Neural cell (in vitro differentiated cells): Measurements from ENCODE around the gene ADRM1. TPM values are rescaled to one million over a fixed set of nuclear protein-coding genes. Genes with fewer than 3 reads are reported as not detected.

Source experiments
- H2AFZ ChIP-seq: fragments of 200-600, 300-800 bp; sonication (generic), shearing (Covaris generic); 2 replicates; pipeline ENCODE4 v1.6.0; 2014; ENCODE audit warnings: low read depth, mild to moderate bottlenecking, antibody characterized with exemption, low read length, moderate library complexity
- H3F3A ChIP-seq: fragments of 200-600 bp; shearing (Covaris generic); 2 replicates; pipeline ENCODE4 v1.6.1; 2016; ENCODE audit warnings: mild to moderate bottlenecking, moderate library complexity, mixed read lengths, antibody characterized with exemption, low read length; ENCODE audit not compliant: insufficient read depth, poor library complexity, severe bottlenecking
- H3K27ac ChIP-seq: fragments of 200-600, 300-800 bp; sonication (generic), shearing (Covaris generic); 2 replicates; pipeline ENCODE4 v1.5.1; 2014; ENCODE audit warnings: mild to moderate bottlenecking, low read length, moderate library complexity
- H3K27me3 ChIP-seq: fragments of 300-800, 200-600 bp; sonication (generic), shearing (Covaris generic); 2 replicates; pipeline ENCODE4 v1.6.0; 2014; ENCODE audit warnings: mild to moderate bottlenecking, low read depth, low read length, moderate library complexity; ENCODE audit not compliant: insufficient read depth
- H3K36me3 ChIP-seq: fragments of 300-800, 200-600 bp; sonication (generic), shearing (Covaris generic); 2 replicates; pipeline ENCODE4 v1.5.1; 2014; ENCODE audit warnings: mild to moderate bottlenecking, antibody characterized with exemption, low read length, moderate library complexity; ENCODE audit not compliant: insufficient read depth
- H3K4me2 ChIP-seq: fragments of 300-800, 200-600 bp; sonication (generic), shearing (Covaris generic); 2 replicates; pipeline ENCODE4 v1.6.0; 2014; ENCODE audit warnings: mild to moderate bottlenecking, low read length
- H3K4me3 ChIP-seq: fragments of 300-800, 200-600 bp; sonication (generic), shearing (Covaris generic); 2 replicates; pipeline ENCODE4 v1.5.1; 2014; ENCODE audit warnings: mild to moderate bottlenecking, low read length, moderate library complexity
- H3K79me2 ChIP-seq: fragments of 200-600 bp; shearing (Covaris generic); replicated peaks from 2 replicates; pipeline ENCODE4 v1.6.0; 2014; ENCODE audit warnings: mild to moderate bottlenecking, low read length, moderate library complexity; ENCODE audit not compliant: insufficient read depth
- H3K9ac ChIP-seq: fragments of 300-800, 200-600 bp; sonication (generic), shearing (Covaris generic); 2 replicates; pipeline ENCODE4 v1.6.1; 2016; ENCODE audit warnings: mild to moderate bottlenecking, low read length, mixed read lengths
- H3K9me2 ChIP-seq: fragments of 200-600 bp; shearing (Covaris generic); 2 replicates; pipeline ENCODE4 v1.6.1; 2016; ENCODE audit warnings: mild to moderate bottlenecking, low read length, mixed read lengths; ENCODE audit not compliant: insufficient read depth
- H3K9me3 ChIP-seq: fragments of 200-600, 300-800 bp; sonication (generic), shearing (Covaris generic); 2 replicates; pipeline ENCODE4 v1.6.1; 2016; ENCODE audit warnings: mild to moderate bottlenecking, mixed run types, low read length, moderate library complexity, mixed read lengths
- H4K20me1 ChIP-seq: fragments of 200-600 bp; shearing (Covaris generic); 2 replicates; pipeline ENCODE4 v1.6.1; 2016; ENCODE audit warnings: mild to moderate bottlenecking, mixed run types; ENCODE audit not compliant: insufficient read depth
- CTCF ChIP-seq: fragments of 450-650 bp; IDR thresholded peaks from 2 replicates; pipeline ENCODE4 v1.5.1; 2014; ENCODE audit warnings: antibody characterized with exemption, mild to moderate bottlenecking, moderate library complexity; ENCODE audit not compliant: poor library complexity, severe bottlenecking
- EZH2 ChIP-seq: fragments of 200-600, 300-800 bp; shearing (Covaris generic), sonication (generic); IDR thresholded peaks from 2 replicates; pipeline ENCODE4 v1.6.1; 2014; ENCODE audit warnings: antibody characterized with exemption, low read length, borderline replicate concordance, mild to moderate bottlenecking; ENCODE audit not compliant: insufficient read depth, poor library complexity, severe bottlenecking
- MXI1 ChIP-seq: fragments of 450-650 bp; conservative IDR thresholded peaks from 2 replicates; pipeline ENCODE4 v1.6.1; 2014; ENCODE audit warnings: antibody characterized with exemption, mild to moderate bottlenecking; ENCODE audit not compliant: poor library complexity, severe bottlenecking
- POLR2AphosphoS5 ChIP-seq: IDR thresholded peaks from 2 replicates; pipeline ENCODE4 v1.6.1; 2012
- RAD21 ChIP-seq: fragments of 450-650 bp; conservative IDR thresholded peaks from 2 replicates; pipeline ENCODE4 v1.6.1; 2014; ENCODE audit warnings: antibody characterized with exemption, mild to moderate bottlenecking, moderate library complexity
- REST ChIP-seq: IDR thresholded peaks from 2 replicates; pipeline ENCODE4 v1.6.1; 2012; ENCODE audit warnings: borderline replicate concordance
- SMC3 ChIP-seq: fragments of 450-650 bp; conservative IDR thresholded peaks from 2 replicates; pipeline ENCODE4 v1.6.1; 2014; ENCODE audit warnings: antibody characterized with exemption, mild to moderate bottlenecking, moderate library complexity; ENCODE audit not compliant: poor library complexity
- TAF1 ChIP-seq: IDR thresholded peaks from 2 replicates; pipeline ENCODE4 v1.6.1; 2012; ENCODE audit warnings: low read depth
- polyA plus RNA-seq: library from polyadenylated mRNA; depleted of rRNA; stranded (reverse); fragments of >200 nt; gene quantifications from 2 replicates; pipeline ENCODE4 v1.2.3, GENCODE V29; 2014

ADRM1 gene
- polyA plus RNA-seq, 1 donor from 2014 or later: 111 TPM

GRCh38 chr20:62293111-62293784, 9.5 kb upstream of the ADRM1 start:
- Histone ChIP-seq H3K79me2 (no peaks in the 10 kb centered on the region), H3K9me3 (no peaks in the 10 kb centered on the region), H4K20me1 (no peaks in the 10 kb centered on the region), H3K4me2 (no peak overlapping the region), H3K27ac (no peak overlapping the region), H3K27me3 (no peaks in the 10 kb centered on the region), H2AFZ (no peak overlapping the region), H3K9me2 (no peaks in the 10 kb centered on the region), H3F3A (no peaks in the 10 kb centered on the region), H3K36me3 (peaks cover 6% of the 10 kb centered on the region), H3K9ac (no peak overlapping the region), H3K4me3 (no peak overlapping the region)
- TF ChIP-seq TAF1: no peak
- TF ChIP-seq POLR2AphosphoS5: no peak
- no peak for TF ChIP-seq REST
- no peak for TF ChIP-seq SMC3
- no peak for TF ChIP-seq CTCF
- TF ChIP-seq MXI1: no peak
- TF ChIP-seq RAD21: no peak
- TF ChIP-seq EZH2: no peak

GRCh38 chr20:62293946-62294345, 8.9 kb upstream of the ADRM1 start:
- H3K9ac ChIP-seq: no peak overlapping the region
- no peak overlapping the region for H3K4me3 ChIP-seq
- no peaks in the 10 kb centered on the region for H4K20me1 ChIP-seq
- H3K79me2 ChIP-seq: no peaks in the 10 kb centered on the region
- no peaks in the 10 kb centered on the region for H3K27me3 ChIP-seq
- H3K9me2 ChIP-seq: no peaks in the 10 kb centered on the region
- H2AFZ ChIP-seq: no peak overlapping the region
- H3F3A ChIP-seq: no peaks in the 10 kb centered on the region
- no peak overlapping the region for H3K4me2 ChIP-seq
- H3K27ac ChIP-seq: no peak overlapping the region
- no peaks in the 10 kb centered on the region for H3K9me3 ChIP-seq
- peaks cover 6% of the 10 kb centered on the region for H3K36me3 ChIP-seq
- TF ChIP-seq CTCF: no peak
- TF ChIP-seq EZH2: no peak
- TF ChIP-seq REST: no peak
